RCC 7860 (cell line): ENCODE measurements around the gene STRIP1.
"Not testable (repeated sequence)": the region's sequence is repeated elsewhere in the genome, so short reads cannot be mapped to it uniquely, and the experiment has no call there.

Source experiments
- DNase-seq: peaks from one replicate; pipeline ENCODE4 v3.0.0-alpha.2; 2015; ENCODE audit warnings: low spot score
- FAIRE-seq: peaks from 2 replicates; lab custom pipeline; 2012; peaks lifted over from hg19 to GRCh38; lab: Jason Lieb, UNC

The STRIP1 gene

GRCh38 chr1:110067893-110068645 is 33.6 kb downstream of the STRIP1 start:
- FAIRE-seq = no peak
- no peak for DNase-seq

GRCh38 chr1:110068646-110069403 is 34.4 kb downstream of the STRIP1 start:
- FAIRE-seq (no peak), DNase-seq (no peak)

- DNase-seq (no peak), FAIRE-seq (no peak)
Measured at GRCh38 chr1:110069404-110070281, 35.2 kb downstream of the STRIP1 start.

- no peak for DNase-seq
- FAIRE-seq = no peak
Measured at GRCh38 chr1:110070282-110070669, 35.9 kb downstream of the STRIP1 start.

- no peak for FAIRE-seq
- DNase-seq = no peak
Measured at GRCh38 chr1:110070671-110071242, 36.3 kb downstream of the STRIP1 start, which contains the start of gene ALX3. Gene ALX3 (minus strand): TSS chr1:110070672. CDS start chr1:110070612, 60 bp downstream.

GRCh38 chr1:110074166-110074565 is 39.7 kb downstream of the STRIP1 start:
- no peak for DNase-seq
- no peak for FAIRE-seq

- FAIRE-seq = no peak
Measured at GRCh38 chr1:110076789-110077500, 42.5 kb downstream of the STRIP1 start.

GRCh38 chr1:110079995-110080394 is 45.6 kb downstream of the STRIP1 start:
- not testable (repeated sequence) for DNase-seq, FAIRE-seq

More at GRCh38 chr1:110076789-110077500, 42.5 kb downstream of the STRIP1 start:
- no peak for DNase-seq

- FAIRE-seq = no peak
Measured at GRCh38 chr1:110081061-110081460, 46.6 kb downstream of the STRIP1 start.

GRCh38 chr1:110082477-110082876 is 48.1 kb downstream of the STRIP1 start:
- FAIRE-seq = no peak

More at GRCh38 chr1:110081061-110081460, 46.6 kb downstream of the STRIP1 start:
- DNase-seq = no peak

GRCh38 chr1:110083061-110083865 is 48.8 kb downstream of the STRIP1 start:
- FAIRE-seq (no peak), DNase-seq (no peak)

More at GRCh38 chr1:110082477-110082876, 48.1 kb downstream of the STRIP1 start:
- DNase-seq = no peak

- DNase-seq = no peak
- no peak for FAIRE-seq
Measured at GRCh38 chr1:110083866-110084226, 49.4 kb downstream of the STRIP1 start.

GRCh38 chr1:110084227-110085078 is 50.0 kb downstream of the STRIP1 start:
- DNase-seq = no peak
- no peak for FAIRE-seq

GRCh38 chr1:110085671-110086070 is 51.2 kb downstream of the STRIP1 start:
- FAIRE-seq = no peak
- no peak for DNase-seq

GRCh38 chr1:110086961-110087360 is 52.5 kb downstream of the STRIP1 start:
- DNase-seq = no peak
- no peak for FAIRE-seq

GRCh38 chr1:110087812-110088738 is 53.7 kb downstream of the STRIP1 start:
- no peak for FAIRE-seq
- DNase-seq = peak; percentile 47

- FAIRE-seq (no peak), DNase-seq (no peak)
Measured at GRCh38 chr1:110088739-110089316, 54.4 kb downstream of the STRIP1 start.
